ENCODE data around the gene CFAP46.
"Not testable (repeated sequence)": the region's sequence is repeated elsewhere in the genome, so short reads cannot be mapped to it uniquely, and the experiment has no call there.

Gene CFAP46

DNA sequence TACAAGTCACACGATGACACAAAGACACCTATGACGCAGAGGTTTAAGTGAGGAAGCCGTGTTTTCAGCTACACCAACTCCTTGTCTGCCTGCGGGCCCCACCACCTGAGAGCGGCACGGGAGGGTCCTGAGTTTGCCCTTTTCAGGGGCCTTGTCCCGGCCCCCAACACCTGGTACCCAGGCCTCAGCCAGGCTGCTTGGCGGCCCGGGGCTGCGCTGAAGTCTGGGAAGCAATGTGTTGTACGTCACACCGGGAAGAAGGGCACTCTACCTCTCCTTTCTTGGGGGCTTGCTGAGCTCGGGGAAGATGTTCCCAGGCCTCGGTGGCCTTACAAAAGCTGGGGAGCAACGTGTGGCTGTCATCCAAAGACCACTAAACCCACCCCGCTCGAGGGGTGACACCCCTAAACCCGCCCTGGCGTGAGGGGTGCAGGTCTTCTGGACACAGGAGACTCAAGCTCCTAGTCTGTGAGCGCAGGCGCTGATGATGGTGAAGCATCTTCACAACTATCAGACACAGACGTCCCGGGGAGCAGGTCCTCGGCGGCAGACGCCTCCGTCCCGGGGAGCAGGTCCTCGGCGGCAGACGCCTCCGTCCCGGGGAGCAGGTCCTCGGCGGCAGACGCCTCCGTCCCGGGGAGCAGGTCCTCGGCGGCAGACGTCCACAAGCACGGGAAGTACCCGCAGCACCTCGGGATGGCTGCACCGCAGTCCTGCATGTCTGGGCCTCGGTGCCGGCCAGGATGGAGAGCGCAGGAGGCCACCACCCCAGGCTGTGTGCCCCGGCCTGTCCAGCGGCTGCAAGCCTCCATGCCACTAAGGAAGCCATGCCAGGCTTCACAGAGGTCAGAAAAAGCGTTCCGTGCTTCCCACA is 15.4 kb downstream of the CFAP46 start:
- no peak for DNase-seq (ENCODE audit: low spot score)

DNA sequence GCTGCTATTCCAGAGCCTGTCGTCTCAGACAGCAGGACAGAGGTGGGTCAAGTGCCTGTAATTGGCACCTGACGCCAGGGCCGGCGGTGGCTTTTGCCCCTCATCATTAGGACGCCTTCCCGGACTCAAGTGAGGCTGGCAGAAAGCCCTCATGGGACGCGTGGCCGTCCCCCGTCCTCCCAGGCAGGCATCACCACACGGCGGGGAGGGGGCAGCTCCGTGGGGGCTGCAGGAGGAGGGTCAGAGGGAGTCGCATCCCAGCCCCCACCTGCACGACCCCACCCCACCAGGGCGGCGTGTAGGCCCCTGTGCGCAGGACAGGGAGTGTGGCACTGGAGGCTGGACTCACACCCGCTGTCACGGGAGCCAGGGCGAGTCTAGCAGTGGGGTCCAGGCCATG is 16.3 kb downstream of the CFAP46 start:
- DNase-seq (ENCODE audit: low spot score), result no peak

- no peak for DNase-seq (ENCODE audit: low spot score)
Observed at GRCh38 chr10:132925614-132926013, 16.8 kb downstream of the CFAP46 start.

GRCh38 chr10:132925071-132925561 is 17.3 kb downstream of the CFAP46 start:
- no peak for DNase-seq (ENCODE audit: low spot score)

DNA sequence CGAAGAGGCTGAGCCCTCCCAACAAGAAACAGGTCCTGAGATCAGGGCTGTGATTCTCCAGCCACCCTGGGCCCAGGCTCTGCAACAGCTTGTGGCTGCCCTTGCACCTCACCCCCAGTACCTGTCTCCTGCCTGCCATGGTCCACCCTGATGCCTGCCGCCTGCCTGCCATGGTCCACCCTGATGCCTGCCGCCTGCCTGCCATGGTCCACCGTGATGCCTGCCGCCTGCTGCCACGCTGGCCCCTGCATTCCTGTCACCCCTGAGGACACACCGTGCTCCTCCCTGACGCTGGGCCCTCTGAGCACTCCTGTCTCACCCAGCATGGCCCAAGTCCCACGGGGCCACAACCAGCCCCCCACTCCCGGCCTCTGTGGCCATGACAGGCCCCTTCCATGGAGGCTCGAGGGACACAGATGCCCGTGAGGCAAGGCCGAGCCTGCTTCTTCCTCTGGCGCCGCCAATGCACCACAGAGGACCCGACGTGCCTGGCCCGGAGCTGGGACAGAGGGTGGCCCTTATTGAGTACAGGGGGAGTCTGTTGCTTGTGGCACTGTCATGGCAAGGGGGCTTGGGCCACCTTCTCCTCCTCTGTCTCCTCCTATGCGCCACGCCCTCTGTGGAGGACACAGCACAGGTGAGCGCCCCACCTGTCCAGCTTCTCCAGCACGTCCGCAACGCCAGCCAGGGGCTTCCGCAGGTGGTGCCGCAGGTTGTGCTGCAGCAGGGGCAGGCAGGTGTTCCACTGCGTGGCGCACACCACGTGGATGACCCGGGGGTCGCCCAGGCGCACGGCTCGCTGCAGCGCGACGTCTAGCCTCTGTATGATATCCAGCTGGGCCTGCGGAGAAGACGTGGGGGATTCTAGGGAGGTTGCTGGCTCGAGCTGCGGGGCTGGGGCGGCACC is 18.1 kb downstream of the CFAP46 start:
- DNase-seq (ENCODE audit: low spot score), result no peak

DNA sequence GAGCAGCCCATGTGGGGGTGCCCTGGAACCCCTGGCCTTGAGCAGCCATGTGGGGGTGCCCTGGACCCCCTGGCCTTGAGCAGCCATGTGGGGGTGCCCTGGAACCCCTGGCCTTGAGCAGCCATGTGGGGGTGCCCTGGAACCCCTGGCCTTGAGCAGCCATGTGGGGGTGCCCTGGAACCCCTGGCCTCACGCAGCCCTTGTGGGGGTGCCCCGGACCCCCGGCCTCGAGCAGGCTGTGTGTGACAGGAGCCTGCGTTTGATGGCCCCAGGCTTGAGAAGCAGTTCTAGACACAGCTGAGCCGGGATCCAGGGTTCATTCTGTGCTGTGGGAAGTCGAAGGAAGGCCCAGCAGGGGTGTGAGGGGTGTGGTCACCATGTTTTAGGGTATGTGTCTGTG is 19.0 kb downstream of the CFAP46 start:
- DNase-seq (ENCODE audit: low spot score), result not testable (repeated sequence)

DNA sequence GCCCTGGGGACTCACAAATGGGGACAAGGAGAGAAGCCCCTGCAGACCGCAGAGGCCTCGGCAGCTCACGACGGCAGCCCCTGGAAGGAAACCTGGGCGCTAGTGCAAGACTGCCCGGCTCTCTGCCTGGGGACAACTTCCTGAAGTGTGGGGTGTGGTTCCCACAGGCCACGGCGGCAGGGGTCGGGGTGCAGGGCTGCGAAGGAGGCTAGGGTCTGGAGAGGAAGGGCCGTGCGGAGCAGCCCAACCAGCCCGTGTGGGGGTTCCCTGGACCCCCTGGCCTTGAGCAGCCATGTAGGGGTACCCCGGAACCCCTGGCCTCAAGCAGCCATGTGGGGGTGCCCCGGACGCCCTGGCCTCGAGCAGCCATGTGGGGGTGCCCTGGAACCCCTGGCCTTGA is 19.5 kb downstream of the CFAP46 start:
- DNase-seq (ENCODE audit: low spot score), result no peak

DNA sequence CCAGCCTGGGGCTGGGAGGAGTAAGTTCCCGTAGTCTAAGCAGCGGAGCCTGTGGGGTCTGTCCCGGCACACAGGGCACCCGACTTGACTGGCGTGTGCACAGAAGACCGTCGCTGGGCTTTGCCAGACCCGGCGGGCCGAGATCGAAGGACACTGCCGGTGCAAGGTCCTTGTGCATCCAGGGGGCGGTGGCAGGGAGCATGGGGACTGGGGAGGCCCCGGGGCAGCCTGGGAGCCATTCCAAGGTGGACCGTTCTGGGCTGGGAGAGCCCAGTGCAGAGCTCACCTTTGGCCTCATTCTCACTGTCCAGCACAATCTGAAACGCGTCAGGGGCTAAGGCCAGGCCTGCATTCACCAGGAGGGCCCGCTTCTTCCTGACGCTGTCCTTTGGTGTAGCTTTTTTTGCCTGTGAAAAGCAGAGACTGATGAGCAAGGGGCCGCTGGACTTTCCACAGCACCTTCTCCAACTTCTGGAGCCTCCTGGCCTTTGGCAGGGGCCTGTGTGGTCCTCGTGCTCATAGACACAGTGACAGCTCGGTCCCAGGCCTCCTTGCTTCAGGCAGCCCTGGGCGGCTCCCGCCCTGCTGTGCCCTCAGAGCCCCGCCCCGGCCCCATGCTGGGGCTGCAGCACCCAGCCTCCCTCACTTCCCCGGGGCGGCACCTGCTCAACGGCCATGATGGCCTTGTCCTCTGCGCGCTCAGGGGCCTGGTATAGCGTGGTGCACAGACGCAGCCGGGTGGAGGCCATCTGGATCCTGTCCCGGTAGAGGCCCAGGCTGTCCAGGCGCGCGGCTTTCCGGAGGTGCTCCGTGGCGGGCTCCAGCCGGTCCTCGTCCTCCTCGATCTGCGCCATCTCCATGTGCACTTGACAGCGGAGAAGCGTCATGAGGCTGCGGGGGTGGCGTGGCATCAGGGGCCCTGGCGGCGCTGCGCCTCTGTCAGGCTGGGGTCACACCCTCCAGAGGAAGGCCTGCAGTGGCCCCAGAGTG is 20.3 kb downstream of the CFAP46 start:
- no peak for DNase-seq (ENCODE audit: low spot score)

GRCh38 chr10:132921086-132921485 is 21.3 kb downstream of the CFAP46 start:
- DNase-seq (ENCODE audit: low spot score), result no peak

GRCh38 chr10:132920101-132920925 is 22.1 kb downstream of the CFAP46 start:
- DNase-seq (ENCODE audit: low spot score), result no peak

DNA sequence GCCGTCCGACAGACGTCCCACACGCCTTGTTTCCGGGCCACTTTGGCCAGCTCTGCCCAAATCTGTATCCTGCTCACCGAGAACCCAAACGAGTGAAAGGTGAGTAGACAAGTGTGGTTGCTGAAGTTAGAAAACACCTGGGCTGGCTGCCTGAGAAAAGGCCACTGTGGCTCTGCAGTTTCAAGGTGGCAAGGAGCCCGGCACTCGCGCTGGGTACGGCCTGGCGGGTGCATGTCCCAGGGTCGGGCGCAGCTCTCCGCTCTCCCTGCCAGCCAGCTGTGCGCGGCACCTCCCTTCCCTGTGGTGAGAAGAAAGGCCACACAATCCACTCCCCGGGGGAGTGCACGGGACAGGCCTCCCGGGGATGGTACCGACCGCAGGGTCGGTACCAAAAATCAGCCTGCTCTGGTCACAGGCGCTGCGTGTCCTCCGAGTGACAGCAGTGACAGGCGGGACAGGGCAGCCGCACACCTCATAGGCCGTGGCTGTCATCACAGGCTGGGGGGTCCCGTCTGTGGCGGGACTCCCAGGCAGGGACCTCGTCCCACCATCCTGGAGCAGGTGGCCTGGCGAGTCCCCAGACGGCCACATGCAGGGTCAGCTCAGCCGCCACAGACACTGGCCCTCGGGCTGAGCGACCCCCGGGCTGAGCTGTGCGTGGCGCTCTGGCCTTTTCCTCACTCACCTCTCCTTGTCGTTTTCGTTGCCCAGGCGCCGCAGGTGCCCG is 22.8 kb downstream of the CFAP46 start:
- DNase-seq (ENCODE audit: low spot score), result no peak

GRCh38 chr10:132918617-132919373 is 23.6 kb downstream of the CFAP46 start:
- no peak for DNase-seq (ENCODE audit: low spot score)

DNA sequence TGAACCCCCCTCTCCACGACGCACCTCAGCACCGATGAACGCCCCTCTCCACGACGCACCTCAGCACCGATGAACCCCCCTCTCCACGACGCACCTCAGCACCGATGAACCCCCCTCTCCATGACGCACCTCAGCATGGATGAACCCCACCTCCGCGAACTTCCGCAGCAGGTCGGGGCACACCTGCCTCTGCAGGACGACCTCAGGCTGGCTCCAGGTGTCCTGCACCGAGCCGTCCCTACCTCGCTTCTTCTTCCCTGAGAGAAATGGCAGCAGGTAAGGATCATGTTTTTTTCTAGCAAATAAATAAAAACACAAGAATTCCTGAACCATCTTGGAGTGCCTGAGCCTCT is 24.1 kb downstream of the CFAP46 start:
- no peak for DNase-seq (ENCODE audit: low spot score)

- no peak for DNase-seq (ENCODE audit: low spot score)
Observed at GRCh38 chr10:132916956-132917666, 25.3 kb downstream of the CFAP46 start.

GRCh38 chr10:132916421-132916841 is 25.9 kb downstream of the CFAP46 start:
- DNase-seq (ENCODE audit: low spot score), result no peak

- DNase-seq (ENCODE audit: low spot score), result no peak
Observed at GRCh38 chr10:132915411-132915810, 27.0 kb downstream of the CFAP46 start.

DNA sequence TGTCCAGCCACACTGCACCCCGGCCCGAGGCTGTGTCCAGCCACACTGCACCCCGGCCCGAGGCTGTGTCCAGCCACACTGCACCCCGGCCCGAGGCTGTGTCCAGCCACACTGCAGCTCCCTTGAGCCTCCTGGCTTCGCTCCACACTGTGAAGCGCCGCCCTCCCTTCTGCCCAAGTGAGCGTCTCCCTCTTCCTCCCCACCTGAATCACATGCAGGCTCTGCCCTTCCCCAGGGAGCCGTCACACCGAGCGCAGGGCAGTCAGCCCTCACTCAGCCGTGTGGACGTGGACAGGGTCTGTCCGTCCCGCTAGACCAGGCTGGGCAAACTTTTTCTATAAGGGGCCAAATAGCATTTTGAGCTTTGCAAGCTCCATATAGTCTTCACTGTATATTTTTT is 27.6 kb downstream of the CFAP46 start:
- DNase-seq (ENCODE audit: low spot score), result no peak

GRCh38 chr10:132913559-132914115 is 28.7 kb downstream of the CFAP46 start:
- DNase-seq (ENCODE audit: low spot score), result no peak

All from AG20443 (cell line).